KG1 (cell line): ENCODE results near the gene CCDC68.

ENCODE experiments used
- DNase-seq: peaks from one replicate; lab custom pipeline; 2025; lab: John Stamatoyannopoulos, UW

The CCDC68 gene

GRCh38 chr18:54961016-54961423, 1.8 kb upstream of the CCDC68 start:
- no peak for DNase-seq

DNA sequence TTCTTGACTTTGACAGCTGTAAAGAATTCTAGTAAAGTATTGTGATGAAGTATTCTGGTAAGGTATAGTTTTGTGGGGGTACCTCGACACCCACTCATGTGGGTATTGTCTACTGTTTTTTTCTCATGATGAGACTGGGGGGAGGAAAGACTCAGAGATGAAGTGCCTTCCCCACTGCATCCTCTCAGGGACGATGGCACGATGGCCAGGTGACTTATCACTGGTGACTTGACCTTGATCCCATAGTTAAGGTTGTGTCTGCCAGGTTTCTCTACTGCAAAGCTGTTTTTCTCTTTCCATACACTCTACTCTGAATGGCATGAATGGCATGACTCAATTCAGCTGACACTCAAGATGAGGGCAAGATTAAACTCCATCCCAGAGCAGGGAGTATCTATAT, 936 bp upstream of the CCDC68 start:
- DNase-seq = no peak

DNA sequence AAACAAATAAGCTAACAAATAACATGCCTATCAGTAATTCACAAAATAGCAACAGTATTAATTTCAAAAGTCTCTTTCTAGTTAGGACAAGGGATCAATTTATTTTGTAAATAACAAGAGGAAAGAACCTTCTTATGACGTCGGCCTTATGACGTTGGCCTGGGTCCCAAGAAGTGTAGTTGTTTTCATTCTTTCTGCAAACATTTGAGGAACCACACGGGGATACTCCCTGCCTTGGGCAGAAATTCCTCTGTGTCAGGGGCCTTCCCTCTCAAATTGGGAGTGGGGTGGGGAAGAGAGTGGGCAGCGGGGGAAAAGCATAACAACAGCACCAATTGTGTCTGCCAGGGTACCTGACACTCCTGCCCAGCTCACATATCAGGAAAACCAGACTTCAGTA, 1.3 kb downstream of the CCDC68 start:
- no peak for DNase-seq

DNA sequence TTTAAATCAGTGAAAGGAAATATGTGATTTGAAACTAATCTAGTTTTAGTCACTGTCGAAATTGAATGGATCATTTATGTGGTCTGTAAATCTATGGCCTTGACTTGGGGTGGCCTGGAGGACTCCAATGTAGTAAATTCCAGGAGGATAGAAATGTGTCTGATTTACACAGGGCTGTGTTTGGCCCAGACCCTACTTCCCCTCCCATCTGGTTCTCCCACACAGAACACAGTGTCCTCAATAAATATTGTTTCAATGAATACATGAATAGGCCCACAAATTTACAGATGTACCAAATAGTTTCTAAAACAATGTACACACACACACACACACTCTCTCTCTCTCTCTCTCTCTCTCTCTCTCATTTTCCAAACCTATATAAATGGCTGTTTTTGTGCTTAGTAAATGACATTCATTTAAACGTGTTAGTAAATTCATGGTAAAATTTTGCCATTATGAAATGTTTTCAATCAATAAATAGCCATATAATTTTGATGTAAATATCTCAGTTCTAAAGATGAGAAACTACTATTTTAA, 1.9 kb downstream of the CCDC68 start:
- no peak for DNase-seq

- DNase-seq = no peak
Observed at GRCh38 chr18:54956506-54956905, 2.8 kb downstream of the CCDC68 start.

DNA sequence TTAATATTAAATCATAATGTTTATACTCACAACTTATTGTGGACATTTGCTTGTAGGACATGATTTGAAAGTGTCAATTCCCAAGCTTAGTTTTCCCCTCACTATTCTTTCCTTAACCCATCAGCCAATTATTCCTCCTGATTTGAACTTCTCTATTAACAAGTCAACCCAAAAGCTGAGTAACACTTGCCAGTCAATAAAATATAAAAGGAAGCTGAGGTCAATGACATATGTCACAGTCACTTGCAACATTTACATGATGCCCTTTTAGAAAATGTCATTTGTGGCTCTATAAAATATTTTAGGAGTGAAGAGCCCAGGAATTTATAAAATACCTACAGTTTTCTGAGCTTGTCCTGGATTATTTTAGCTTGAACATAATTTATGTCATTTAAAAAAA, 7.2 kb downstream of the CCDC68 start:
- no peak for DNase-seq

GRCh38 chr18:54950221-54950620, 9.0 kb downstream of the CCDC68 start:
- no peak for DNase-seq

DNA sequence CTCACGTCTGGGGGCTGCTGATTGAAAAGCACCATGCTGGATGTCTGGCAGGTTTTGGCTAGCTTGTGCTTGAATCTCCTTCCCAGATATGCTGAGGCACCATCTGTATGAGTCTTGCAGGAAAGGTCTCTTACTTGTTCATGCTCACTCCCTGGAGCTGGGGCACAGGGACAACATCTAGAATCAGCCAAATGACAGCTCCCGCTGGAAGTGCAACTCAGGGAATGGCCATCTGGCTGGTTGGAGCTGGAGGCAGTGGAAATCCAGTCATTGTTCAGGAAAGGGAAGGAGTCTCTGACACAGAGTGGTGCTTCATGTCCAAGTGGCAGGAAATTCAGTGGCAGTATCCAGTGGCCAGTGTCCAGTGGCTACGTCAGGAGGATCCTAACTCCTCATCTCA, 9.7 kb downstream of the CCDC68 start:
- no peak for DNase-seq

DNA sequence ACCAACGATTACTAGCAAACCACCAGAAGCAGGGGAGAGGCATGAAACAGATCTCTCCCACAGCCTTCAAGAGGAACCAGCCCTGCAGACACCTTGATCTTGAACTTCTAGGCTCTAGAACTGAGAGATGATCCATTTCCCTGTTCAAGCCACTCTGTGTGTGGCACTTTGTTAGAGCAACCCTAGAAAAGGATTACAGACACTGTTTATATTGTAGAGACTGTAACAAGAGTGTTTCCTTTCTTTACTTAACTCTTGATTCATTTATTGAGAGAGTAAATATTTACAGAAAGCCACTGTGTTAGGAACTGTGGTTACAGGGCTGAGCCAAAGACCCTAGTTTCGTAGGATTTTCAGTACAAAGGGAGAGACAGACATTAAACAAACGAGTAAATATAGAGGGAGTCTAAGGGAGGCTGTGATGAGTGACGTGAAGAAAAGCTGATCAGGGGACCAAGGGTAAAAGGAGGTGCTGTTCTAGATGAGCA, 10.9 kb downstream of the CCDC68 start:
- no peak for DNase-seq

DNA sequence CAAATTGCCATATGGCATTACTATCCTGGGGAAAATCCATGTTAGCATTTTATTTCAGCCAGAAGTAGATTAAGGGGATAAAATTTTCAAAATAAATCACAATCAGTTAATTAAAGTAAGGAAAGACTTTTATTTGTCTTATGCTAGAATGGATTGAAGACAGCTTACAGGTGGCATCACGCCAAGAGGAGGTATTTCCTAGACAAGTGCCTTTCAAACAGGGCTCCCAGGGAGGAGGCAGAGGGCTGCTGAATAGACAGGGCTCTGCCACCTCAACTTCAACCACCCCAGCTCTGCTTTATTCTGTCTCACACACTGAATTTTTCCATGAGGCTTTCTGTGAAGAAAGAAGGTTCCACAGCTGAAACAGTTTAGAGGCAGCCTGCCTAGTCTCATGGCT, 12.2 kb downstream of the CCDC68 start:
- DNase-seq = no peak

DNA sequence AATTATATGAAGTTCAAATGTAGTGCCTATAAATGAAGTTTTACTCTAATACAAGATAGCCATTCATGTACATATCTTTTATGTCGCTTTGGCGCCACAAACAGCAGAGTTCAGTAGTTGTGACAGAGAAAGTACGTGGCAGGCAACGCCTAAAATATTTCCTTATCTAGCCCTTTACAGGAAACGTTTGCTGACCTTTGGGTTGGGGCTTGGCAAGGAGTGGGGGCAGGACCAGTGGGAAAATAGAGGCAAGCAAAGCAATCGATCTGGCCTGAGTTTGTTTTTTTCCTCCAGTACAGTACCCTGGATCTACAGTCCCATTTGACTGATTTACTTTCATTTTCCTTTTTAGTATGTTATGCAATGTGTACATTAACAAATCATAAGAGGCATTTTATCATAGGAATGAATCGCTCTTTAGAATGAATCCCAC, 13.1 kb downstream of the CCDC68 start:
- DNase-seq = peak; percentile 53

DNA sequence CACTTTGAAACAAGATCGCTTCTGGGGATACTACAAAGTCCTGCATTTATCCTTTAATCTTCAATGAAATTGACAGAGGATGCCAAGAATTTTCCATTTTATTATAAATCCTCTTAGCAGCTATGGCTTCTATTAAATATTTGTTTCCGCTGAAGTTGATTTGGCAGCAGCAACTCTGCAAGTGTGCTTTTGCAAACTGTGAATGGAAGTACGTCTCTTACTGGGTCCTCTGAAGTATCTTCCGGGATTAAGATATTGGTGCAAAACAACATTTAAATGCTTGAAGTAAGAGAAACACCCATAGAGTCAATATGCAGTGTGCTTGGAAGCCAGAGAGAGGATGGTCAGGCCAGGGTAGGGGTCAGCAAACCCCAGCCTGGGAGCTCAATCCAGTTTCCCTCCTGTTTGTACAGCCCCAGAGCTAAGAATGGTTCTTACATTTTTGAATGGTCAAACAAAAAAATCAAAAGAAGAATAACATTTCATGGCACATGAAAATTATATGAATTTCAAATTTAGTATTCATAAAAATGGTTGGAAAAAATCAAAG, 13.6 kb downstream of the CCDC68 start:
- DNase-seq = peak; percentile 53

GRCh38 chr18:54942569-54942968, 16.7 kb downstream of the CCDC68 start:
- no peak for DNase-seq

- DNase-seq = no peak
Observed at GRCh38 chr18:54942144-54942543, 17.1 kb downstream of the CCDC68 start.

GRCh38 chr18:54939361-54939917, 19.8 kb downstream of the CCDC68 start:
- no peak for DNase-seq

GRCh38 chr18:54938506-54938905, 20.8 kb downstream of the CCDC68 start:
- no peak for DNase-seq

DNA sequence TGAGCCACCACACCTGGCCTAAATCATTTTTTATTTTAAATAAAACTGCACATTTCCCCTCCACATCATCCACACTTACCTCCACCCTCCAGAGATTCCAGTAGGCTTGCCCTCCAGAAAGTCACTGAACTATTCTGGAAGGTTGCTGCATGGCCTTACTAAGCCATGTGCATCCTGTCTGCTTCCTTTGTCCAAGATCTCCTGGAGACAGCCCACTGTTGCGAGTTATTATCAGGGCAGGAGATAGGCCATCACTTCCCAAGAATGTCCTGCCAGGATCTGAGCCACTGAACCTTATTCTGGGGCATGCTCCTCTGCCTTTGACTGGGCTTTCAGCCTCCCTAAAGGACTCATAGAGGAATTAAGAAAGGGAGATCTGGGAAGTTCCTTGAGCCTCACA, 26.8 kb downstream of the CCDC68 start:
- DNase-seq = no peak

- DNase-seq = no peak
Observed at GRCh38 chr18:54931152-54931551, 28.1 kb downstream of the CCDC68 start.

GRCh38 chr18:54928236-54928635, 31.0 kb downstream of the CCDC68 start:
- DNase-seq = no peak

DNA sequence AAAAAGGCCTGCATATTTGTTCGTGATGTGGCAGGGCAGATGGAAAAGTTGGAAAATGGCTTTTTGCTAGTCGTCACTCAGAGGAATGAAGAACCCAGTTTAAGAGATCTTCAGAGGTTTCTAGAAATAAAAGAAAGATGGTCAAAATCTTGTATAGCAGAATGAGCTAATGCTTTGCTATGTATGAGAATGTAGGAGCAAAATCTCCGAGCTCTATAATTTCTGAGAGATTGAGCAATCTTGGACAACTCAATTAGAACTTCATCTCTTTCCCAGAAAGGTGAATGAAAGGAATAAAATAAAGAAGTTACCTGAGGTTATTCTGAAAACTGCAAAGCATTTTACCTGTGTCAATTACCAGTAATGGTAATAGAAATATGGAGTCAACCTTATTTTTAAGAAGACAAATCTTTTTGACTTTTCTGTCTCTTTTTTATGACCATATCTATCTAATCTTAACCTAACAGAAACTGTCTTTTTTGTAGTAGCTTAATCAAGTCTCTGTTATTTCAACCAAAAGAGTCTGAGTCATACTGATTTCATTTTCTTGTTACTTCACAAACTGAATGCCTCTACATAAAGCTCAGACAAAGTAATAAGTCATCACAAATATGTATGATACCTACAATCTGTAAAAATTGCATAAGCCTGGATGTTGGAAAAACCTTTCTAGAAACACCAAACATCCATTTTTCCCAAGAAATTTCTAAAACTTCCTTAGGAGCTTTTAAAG, 32.5 kb downstream of the CCDC68 start:
- no peak for DNase-seq

DNA sequence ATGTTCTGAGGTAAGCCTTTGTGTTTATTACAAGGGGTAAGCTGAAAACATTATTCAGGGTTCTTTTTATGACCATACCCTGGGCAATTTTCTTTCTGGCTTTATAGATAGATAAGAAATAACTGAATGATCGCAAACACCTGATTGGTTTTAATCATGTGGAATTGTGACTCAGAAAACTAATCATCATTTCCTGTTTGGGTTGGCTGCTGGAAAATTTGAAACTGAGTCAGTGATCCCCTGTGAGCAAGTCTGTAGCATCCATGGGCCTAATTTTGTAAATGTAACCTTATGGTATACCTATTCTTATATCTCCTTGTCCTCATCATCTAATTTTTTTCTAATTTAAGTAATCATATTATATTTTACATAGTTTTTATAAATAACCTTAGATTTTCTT, 34.3 kb downstream of the CCDC68 start:
- DNase-seq = no peak

DNA sequence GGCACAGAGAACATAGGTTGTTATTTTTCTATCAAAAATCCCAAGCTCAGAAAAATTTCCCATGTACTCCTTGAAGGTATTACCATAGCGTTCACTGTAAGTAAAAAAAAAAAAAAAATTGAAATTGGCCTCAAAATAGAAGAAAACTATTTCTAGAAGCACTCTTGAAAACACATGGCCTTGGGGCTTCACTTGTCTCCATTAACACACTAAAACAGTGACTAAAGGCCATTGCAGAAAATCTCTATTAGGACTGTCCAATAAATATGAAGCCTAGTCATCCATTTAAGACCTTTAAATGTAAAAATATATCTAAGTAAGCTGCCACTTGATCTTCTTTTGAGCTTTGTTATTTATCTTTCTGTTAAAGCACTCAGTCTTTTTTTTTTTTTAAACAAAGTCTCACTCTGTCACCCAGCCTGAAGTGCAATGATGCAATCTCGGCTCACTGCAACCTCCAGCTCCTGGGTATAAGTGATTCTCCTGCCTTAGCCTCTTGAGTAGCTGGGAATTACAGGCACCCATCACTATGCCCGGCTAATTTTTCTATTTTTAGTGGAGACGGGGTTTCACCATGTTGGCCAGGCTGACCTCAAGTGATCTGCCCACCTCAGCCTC, 35.8 kb downstream of the CCDC68 start:
- no peak for DNase-seq

- no peak for DNase-seq
Observed at GRCh38 chr18:54919412-54919811, 39.8 kb downstream of the CCDC68 start.
